ENCODE results near the gene AATK. TPM values are rescaled to one million over a fixed set of nuclear protein-coding genes. Genes with fewer than 3 reads are reported as not detected.

AATK gene
- total and polyA plus RNA-seq, 11 donors, result 1.3 to 12.0 (median 9.3) TPM

DNA sequence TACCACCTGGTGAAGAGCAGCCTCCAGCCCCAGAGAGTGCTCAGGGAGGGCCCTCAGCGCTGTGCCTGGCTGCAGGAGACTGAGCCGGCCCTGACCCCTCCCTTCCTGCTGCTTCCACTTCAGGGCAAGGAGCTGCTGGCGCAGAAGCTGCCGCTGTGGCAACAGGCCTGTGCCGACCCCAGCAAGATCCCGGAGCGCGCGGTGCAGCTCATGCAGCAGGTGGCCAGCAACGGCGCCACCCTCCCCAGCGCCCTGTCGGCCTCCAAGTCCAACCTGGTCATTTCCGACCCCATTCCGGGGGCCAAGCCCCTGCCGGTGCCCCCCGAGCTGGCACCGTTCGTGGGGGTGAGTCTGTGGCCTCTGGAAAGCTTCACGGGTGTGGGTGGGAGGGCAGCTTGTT, 62.6 kb downstream of the AATK start:
- ATAC-seq (no peak), DNase-seq (no peak)
- H3K36me3 ChIP-seq, result peaks cover 0 to 59% (median 4%) of the 10 kb centered on the region in 9 donors
- H3K27me3 ChIP-seq, result no peaks in the 10 kb centered on the region
- no peak overlapping the region for H3K4me3 ChIP-seq
- 93 to 96% (median 94%) methylated on average over 19 to 20 of the region's 20 CpGs for WGBS, 4 donors
- no peaks in the 10 kb centered on the region for H3K9me3 ChIP-seq
- TF ChIP-seq, protein P1, sequence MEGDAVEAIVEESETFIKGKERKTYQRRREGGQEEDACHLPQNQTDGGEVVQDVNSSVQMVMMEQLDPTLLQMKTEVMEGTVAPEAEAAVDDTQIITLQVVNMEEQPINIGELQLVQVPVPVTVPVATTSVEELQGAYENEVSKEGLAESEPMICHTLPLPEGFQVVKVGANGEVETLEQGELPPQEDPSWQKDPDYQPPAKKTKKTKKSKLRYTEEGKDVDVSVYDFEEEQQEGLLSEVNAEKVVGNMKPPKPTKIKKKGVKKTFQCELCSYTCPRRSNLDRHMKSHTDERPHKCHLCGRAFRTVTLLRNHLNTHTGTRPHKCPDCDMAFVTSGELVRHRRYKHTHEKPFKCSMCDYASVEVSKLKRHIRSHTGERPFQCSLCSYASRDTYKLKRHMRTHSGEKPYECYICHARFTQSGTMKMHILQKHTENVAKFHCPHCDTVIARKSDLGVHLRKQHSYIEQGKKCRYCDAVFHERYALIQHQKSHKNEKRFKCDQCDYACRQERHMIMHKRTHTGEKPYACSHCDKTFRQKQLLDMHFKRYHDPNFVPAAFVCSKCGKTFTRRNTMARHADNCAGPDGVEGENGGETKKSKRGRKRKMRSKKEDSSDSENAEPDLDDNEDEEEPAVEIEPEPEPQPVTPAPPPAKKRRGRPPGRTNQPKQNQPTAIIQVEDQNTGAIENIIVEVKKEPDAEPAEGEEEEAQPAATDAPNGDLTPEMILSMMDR (IDR thresholded peaks at IDR 0.05), result no peak
- no peak for TF ChIP-seq POLR2A (IDR thresholded peaks at IDR 0.05)
- H3K27ac ChIP-seq, result no peak overlapping the region
- intact Hi-C loops (cut with DNase I), result loop anchor here in 6 of 10 donors (2.0 to 10.0 kb wide), 6 partner anchors 81 to 679 kb away; partner anchors contain the start of gene CHMP6 (in 1 of the 6)
- H3K4me1 ChIP-seq, result peaks cover 0 to 10% (median 0%) of the 10 kb centered on the region in 12 donors

DNA sequence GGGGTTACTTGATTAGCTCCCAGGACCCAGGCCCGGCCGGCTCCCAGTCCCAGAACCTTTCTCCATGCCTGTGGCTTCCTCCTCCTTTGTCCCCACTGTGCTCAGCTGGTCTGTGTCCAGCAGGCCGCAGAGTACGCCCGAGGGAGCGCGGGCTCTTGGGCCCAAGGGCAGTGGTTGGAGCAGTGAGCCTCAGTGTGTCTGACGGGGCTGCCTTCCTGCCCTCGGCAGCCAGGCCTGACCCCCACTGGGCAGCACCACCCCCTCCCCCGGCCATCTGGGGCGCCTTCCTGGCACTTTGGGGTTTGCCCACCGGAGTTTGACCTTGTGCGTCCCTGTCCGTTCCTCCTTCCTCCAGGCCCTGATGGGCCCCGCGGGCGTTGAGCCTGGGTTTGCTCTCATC, 63.2 kb downstream of the AATK start:
- intact Hi-C loops (cut with DNase I), result loop anchor here in 6 of 10 donors (2.0 to 10.0 kb wide), 6 partner anchors 81 to 678 kb away; partner anchors contain the start of gene CHMP6 (in 1 of the 6)
- Histone ChIP-seq H3K4me1 (peaks cover 0 to 15% (median under 1%) of the 10 kb centered on the region in 12 donors), H3K36me3 (peaks cover 0 to 58% (median 4%) of the 10 kb centered on the region in 9 donors), H3K27me3 (no peaks in the 10 kb centered on the region), H3K9me3 (no peaks in the 10 kb centered on the region), H3K4me3 (no peak overlapping the region), H3K27ac (no peak overlapping the region)
- TF ChIP-seq, protein P1 (IDR thresholded peaks at IDR 0.05), result no peak
- TF ChIP-seq POLR2A (IDR thresholded peaks at IDR 0.05), result no peak
- 91 to 94% (median 93%) methylated on average over 17 of the region's 17 CpGs for WGBS, 4 donors
- ATAC-seq (no peak), DNase-seq (no peak)

DNA sequence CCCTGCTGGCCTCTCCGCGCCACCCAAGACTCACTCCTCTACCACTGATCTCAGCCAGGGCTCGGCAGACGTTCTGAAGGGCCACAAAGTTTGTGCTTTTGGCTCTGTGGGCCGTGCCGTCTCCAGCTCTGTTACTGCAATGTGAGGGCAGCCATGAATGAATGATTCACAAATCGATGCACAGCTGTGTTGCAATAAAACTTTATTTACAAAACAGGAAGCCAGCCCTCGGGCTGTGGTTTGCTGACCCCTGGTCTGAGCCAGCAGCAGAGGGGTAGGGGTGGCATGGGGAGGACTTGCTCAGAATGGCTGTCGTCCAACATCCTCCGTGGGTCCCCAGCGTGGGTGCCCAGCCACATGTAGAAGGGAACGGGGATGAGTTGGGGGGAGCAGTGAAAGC, 63.7 kb downstream of the AATK start:
- no peak for TF ChIP-seq POLR2A (IDR thresholded peaks at IDR 0.05)
- TF ChIP-seq, protein P1 (IDR thresholded peaks at IDR 0.05), result no peak
- no peak overlapping the region for H3K4me3 ChIP-seq
- DNase-seq (no peak), ATAC-seq (no peak)
- intact Hi-C loops (cut with DNase I), result loop anchor here in 6 of 10 donors (2.0 to 10.0 kb wide), 6 partner anchors 80 to 678 kb away; partner anchors contain the start of gene CHMP6 (in 1 of the 6)
- H3K4me1 ChIP-seq, result peaks cover 0 to 21% (median 6%) of the 10 kb centered on the region in 12 donors
- H3K27ac ChIP-seq, result no peak overlapping the region
- 92 to 93% (median 92%) methylated on average over 12 of the region's 12 CpGs for WGBS, 4 donors
- H3K36me3 ChIP-seq, result peaks cover 0 to 54% (median 4%) of the 10 kb centered on the region in 9 donors
- no peaks in the 10 kb centered on the region for H3K9me3 ChIP-seq
- H3K27me3 ChIP-seq, result no peaks in the 10 kb centered on the region

DNA sequence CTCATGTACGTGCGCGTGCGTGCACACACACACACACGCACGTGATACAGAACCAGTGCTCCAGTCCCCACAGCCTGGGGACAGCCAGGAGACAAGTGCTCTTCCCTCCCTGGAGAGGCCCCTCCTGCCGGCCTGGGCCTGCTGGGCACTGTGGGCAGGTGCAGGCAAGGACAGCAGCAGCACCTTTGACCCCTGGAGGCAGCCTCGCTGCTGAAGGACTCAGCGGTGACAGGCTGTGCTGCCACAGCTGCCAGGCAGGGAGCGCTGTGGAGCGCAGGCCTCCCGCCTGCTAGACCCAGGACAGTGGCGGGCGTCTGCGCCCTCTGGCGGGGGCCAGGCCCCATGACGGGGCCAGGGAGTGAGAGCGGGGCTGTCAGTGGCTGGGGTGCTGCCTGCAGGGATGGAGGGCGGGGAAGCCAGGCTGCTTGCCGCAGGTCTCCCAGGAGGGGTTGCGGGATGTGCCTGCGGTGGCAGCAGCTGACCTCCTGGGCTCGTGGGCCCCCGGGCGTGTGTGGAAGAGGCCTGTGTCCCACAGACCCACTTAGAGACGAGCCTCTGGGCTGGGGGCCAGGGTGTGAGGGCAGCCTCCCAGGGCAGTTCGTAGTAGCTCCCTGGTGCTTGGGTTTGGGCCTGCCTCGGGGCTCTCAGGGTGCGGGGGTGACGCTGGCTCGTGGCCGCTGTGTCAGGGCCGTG, 64.3 kb downstream of the AATK start:
- peak; percentile 68 to 88 (median 86) for ATAC-seq
- 38 to 84% (median 54%) methylated on average over 14 to 33 of the region's 33 CpGs for WGBS, 4 donors
- Histone ChIP-seq H3K36me3 (peaks cover 0 to 48% (median 4%) of the 10 kb centered on the region in 9 donors), H3K4me3 (no peak overlapping the region), H3K4me1 (peaks cover 0 to 27% (median 10%) of the 10 kb centered on the region in 12 donors), H3K9me3 (no peaks in the 10 kb centered on the region), H3K27me3 (no peaks in the 10 kb centered on the region), H3K27ac (no peak overlapping the region)
- DNase-seq, result peak; percentile 77 to 92 (median 82)
- no peak for TF ChIP-seq POLR2A (IDR thresholded peaks at IDR 0.05)
- TF ChIP-seq, protein P1 (IDR thresholded peaks at IDR 0.05), result peak; percentile 98 to 100 (median 100)
- intact Hi-C loops (cut with DNase I), result loop anchor here in 8 of 10 donors (1.0 to 10.0 kb wide), 11 partner anchors 77 to 677 kb away; partner anchors contain the start of gene CHMP6 (in 2 of the 8)
